Uterus (tissue), 4 donors: ENCODE measurements around the gene BHMT. TPM values are rescaled to one million over a fixed set of nuclear protein-coding genes. Genes with fewer than 3 reads are reported as not detected.
"Not testable (repeated sequence)": the region's sequence is repeated elsewhere in the genome, so short reads cannot be mapped to it uniquely, and the experiment has no call there.

ENCODE experiments used
- DNase-seq, 2 donors: peaks; one replicate each; pipeline ENCODE4 v3.0.0-alpha.2; 2019 to 2020
- H3K27ac ChIP-seq, 2 donors: fragments of 200-600 bp; sonication (generic); 1 replicate in 1 of 2; 2 replicates in 1 of 2; pipeline ENCODE4 v1.5.1; 2016 to 2018
- H3K27me3 ChIP-seq, 2 donors: fragments of 200-600 bp; sonication (generic); one replicate each; pipeline ENCODE4 v1.5.1; 2018 to 2019; ENCODE audit warnings: control low read depth in 1 of 2
- H3K36me3 ChIP-seq, 2 donors: fragments of 200-600 bp; sonication (generic); one replicate each; pipeline ENCODE4 v1.5.1; 2019; ENCODE audit warnings: control low read depth in 1 of 2
- H3K4me1 ChIP-seq, 2 donors: fragments of 200-600 bp; sonication (generic); one replicate each; pipeline ENCODE4 v1.5.1; 2018 to 2019; ENCODE audit warnings: control low read depth in 1 of 2
- H3K4me3 ChIP-seq, 2 donors: fragments of 200-600 bp; sonication (generic); 1 replicate in 1 of 2; 2 replicates in 1 of 2; pipeline ENCODE4 v1.5.1; 2018 to 2019; ENCODE audit warnings: mild to moderate bottlenecking in 1 of 2
- H3K9me3 ChIP-seq, 2 donors: fragments of 200-600 bp; sonication (generic); one replicate each; pipeline ENCODE4 v1.5.1; 2019; ENCODE audit warnings: control low read depth in 1 of 2
- POLR2A ChIP-seq, 2 donors: fragments of 450-650 bp; IDR thresholded peaks; one replicate each; pipeline ENCODE4 v1.6.1; 2016; ENCODE audit warnings: antibody characterized with exemption in 2 of 2, mild to moderate bottlenecking in 1 of 2, moderate library complexity in 1 of 2
- intact Hi-C: fragments of 100-400 bp; cut with DNase I; formaldehyde crosslinking; loops from one replicate; pipeline ENCODE4 v1.15.1; 2023; ENCODE audit warnings: low total_unique reads
- total RNA-seq, 4 donors: library from RNA; depleted of rRNA in 3 of 4; stranded (reverse); fragments of >200 nt in 3 of 4; gene quantifications; one replicate each; pipeline versions ENCODE4 v1.1.0 to v1.2.4, GENCODE V29; 2014 to 2023
- TF ChIP-seq, protein P1 (sequence below), 4 experiments: fragments of 200-600 bp in 2 of 4; fragments of 450-650 bp in 2 of 4; sonication (generic) in 2 of 4; IDR thresholded peaks; one replicate each; pipeline ENCODE4 v1.5.1; 2016 to 2019; ENCODE audit warnings: antibody characterized with exemption in 4 of 4, mild to moderate bottlenecking in 2 of 4, moderate library complexity in 1 of 4
- donor health status: DM: yes; HTN: yes; CAD: no.

The BHMT gene
- total RNA-seq, 4 donors from 2014 or later, result 0.34 to 0.48 TPM; not detected in 2

DNA sequence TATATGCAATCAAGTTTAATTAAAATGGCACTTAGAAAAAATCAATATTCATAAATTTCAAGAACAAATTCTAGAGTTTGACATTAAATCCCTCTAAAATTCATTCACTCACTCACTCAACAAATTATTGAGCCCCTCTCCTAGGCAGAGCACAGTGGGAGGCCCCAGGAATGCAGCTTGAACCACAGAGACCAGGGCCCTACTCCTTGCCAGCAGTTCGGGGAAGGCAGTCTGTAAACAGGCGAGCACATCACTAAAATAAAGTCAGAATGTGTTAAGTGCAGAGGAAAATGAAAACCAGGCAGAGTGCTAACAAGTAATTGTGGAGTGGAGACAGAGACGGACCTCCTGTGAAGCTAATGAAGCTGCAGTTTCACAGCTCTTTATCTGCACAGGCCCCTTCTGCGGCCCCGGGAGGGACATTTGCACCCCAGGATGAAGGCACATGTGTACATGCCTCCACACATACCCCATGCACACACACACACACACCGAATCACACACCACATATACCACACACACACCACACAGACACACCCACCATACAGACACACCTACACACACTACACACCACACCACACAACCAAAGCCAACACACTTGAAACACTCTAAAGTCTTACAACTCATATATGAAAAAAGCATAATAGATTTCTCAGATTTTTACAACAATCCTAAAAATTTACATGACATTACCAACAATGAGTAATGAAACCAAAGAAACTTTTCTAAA lies 40.5 kb downstream of the BHMT start:
- Histone ChIP-seq H3K36me3 (no peaks in the 10 kb centered on the region), H3K4me1 (no peaks in the 10 kb centered on the region), H3K9me3 (no peaks in the 10 kb centered on the region), H3K27me3 (no peaks in the 10 kb centered on the region), H3K27ac (no peak overlapping the region), H3K4me3 (no peak overlapping the region)
- intact Hi-C loops, result no loop called here
- TF ChIP-seq POLR2A (IDR thresholded peaks at IDR 0.05), result no peak
- TF ChIP-seq, protein P1, sequence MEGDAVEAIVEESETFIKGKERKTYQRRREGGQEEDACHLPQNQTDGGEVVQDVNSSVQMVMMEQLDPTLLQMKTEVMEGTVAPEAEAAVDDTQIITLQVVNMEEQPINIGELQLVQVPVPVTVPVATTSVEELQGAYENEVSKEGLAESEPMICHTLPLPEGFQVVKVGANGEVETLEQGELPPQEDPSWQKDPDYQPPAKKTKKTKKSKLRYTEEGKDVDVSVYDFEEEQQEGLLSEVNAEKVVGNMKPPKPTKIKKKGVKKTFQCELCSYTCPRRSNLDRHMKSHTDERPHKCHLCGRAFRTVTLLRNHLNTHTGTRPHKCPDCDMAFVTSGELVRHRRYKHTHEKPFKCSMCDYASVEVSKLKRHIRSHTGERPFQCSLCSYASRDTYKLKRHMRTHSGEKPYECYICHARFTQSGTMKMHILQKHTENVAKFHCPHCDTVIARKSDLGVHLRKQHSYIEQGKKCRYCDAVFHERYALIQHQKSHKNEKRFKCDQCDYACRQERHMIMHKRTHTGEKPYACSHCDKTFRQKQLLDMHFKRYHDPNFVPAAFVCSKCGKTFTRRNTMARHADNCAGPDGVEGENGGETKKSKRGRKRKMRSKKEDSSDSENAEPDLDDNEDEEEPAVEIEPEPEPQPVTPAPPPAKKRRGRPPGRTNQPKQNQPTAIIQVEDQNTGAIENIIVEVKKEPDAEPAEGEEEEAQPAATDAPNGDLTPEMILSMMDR (IDR thresholded peaks at IDR 0.05), result no peak
- no peak for DNase-seq

DNA sequence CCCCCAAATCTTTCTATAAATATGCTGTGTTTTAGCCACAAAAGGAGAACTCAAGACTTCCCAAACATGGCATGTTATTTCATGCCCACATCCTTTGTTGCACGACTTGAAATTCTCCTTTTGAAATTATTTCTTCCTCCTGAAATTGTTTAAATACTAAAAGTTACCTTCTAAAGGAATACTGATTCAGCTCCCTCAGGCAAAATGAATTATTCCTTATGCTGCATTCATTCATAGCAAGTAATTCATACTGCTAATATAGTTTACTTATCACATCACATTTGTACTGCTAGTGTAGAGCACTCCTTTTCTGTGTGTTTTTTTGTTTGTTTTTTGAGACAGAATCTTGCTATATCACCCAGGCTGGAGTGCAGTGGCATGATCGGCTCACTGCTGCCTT lies 45.7 kb downstream of the BHMT start:
- DNase-seq, result no peak
- H3K27me3 ChIP-seq, result no peaks in the 10 kb centered on the region
- intact Hi-C loops, result no loop called here

DNA sequence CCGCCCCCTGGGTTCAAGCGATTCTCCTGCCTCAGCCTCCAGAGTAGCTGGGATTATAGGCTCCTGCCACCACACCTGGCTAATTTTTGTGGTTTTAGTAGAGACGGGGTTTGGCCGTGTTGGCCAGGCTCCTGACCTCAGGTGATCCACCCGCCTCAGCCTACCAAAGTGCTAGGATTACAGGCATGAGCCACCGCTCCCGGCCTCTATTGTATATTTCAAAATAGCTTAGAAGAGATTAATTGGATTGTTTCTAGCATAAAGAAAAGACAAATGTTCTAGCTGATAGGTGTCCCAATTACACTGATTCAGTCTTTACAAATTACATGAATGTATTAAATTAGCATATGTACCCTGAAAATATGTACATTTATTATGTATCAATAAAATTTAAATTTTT lies 50.0 kb downstream of the BHMT start:
- H3K36me3 ChIP-seq, H3K4me1 ChIP-seq, H3K9me3 ChIP-seq, intact Hi-C loops, H3K4me3 ChIP-seq, H3K27me3 ChIP-seq, H3K27ac ChIP-seq, DNase-seq: not testable (repeated sequence)

More for the DNA sequence above, 45.7 kb downstream of the BHMT start:
- Histone ChIP-seq H3K4me3 (no peak overlapping the region), H3K9me3 (no peaks in the 10 kb centered on the region), H3K4me1 (no peaks in the 10 kb centered on the region), H3K27ac (no peak overlapping the region), H3K36me3 (no peaks in the 10 kb centered on the region)
- TF ChIP-seq, protein P1 (IDR thresholded peaks at IDR 0.05), result no peak
- TF ChIP-seq POLR2A (IDR thresholded peaks at IDR 0.05), result no peak

DNA sequence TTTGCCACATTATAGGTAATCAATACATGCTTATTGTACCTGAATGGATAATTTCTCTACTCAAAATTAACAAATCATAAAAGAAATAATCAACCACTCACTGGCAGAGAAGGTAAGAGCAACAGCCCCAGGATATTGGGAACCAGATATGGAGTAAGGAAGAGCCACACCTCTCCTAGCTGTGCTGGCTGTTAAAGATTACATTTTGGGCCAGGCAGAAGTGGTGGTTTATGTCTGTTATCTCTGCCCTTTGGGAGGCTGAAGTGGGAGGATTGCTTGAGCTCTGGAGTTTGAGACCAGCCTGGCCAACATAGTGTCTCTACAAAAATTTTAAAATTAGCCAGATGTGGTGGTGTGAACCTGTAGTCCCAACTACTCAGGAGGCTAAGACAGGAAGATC lies 56.4 kb downstream of the BHMT start:
- no peaks in the 10 kb centered on the region for H3K9me3 ChIP-seq

DNA sequence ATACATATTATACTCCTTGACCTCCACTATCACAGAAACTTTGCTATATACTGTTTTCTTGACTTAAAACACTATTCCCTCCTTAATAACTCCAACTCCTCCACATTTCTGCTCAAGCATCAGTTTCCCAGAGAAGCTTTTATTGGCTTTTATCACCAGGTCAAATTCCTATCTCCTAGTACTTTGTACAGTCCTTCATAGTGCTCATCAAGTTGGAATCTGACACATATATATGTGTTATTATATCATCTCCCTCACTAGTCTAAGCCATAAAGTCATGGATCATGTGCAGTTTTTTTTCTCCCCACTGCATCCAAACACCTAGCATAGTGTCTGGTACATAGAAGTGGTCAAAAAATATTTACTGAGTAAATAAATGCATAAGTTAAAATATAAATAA lies 59.1 kb downstream of the BHMT start:
- TF ChIP-seq, protein P1 (IDR thresholded peaks at IDR 0.05), result no peak
- no peak for TF ChIP-seq POLR2A (IDR thresholded peaks at IDR 0.05)
- intact Hi-C loops, result no loop called here
- Histone ChIP-seq H3K27ac (no peak overlapping the region), H3K36me3 (no peaks in the 10 kb centered on the region), H3K9me3 (no peaks in the 10 kb centered on the region), H3K27me3 (no peaks in the 10 kb centered on the region), H3K4me3 (no peak overlapping the region), H3K4me1 (no peaks in the 10 kb centered on the region)
- DNase-seq, result no peak

More for the DNA sequence above, 56.4 kb downstream of the BHMT start:
- no peak for DNase-seq
- Histone ChIP-seq H3K4me3 (no peak overlapping the region), H3K27ac (no peak overlapping the region), H3K27me3 (no peaks in the 10 kb centered on the region), H3K36me3 (no peaks in the 10 kb centered on the region), H3K4me1 (no peaks in the 10 kb centered on the region)
- intact Hi-C loops, result no loop called here
- TF ChIP-seq, protein P1 (IDR thresholded peaks at IDR 0.05), result no peak
- TF ChIP-seq POLR2A (IDR thresholded peaks at IDR 0.05), result no peak
